Left ventricle myocardium inferior (tissue), 1 donor: ENCODE results near the gene RGL1. TPM values are rescaled to one million over a fixed set of nuclear protein-coding genes. Genes with fewer than 3 reads are reported as not detected.

ENCODE experiments used
- DNase-seq: peaks from one replicate; pipeline ENCODE4 v3.0.0-alpha.2; 2020
- H3K27ac ChIP-seq: fragments of 200-600 bp; replicated peaks from 2 replicates; pipeline ENCODE4 v1.8.0; 2021
- H3K27me3 ChIP-seq: fragments of 200-600 bp; 2 replicates; pipeline ENCODE4 v1.8.0; 2021; ENCODE audit warnings: low read depth
- H3K36me3 ChIP-seq: fragments of 200-600 bp; 2 replicates; pipeline ENCODE4 v1.8.0; 2021
- H3K4me1 ChIP-seq: fragments of 200-600 bp; 2 replicates; pipeline ENCODE4 v1.8.0; 2021
- H3K4me3 ChIP-seq: fragments of 200-600 bp; 2 replicates; pipeline ENCODE4 v1.8.0; 2021; ENCODE audit warnings: mild to moderate bottlenecking, moderate library complexity
- H3K9me3 ChIP-seq: fragments of 200-600 bp; replicated peaks from 2 replicates; pipeline ENCODE4 v1.8.0; 2021
- intact Hi-C: fragments of 100-400 bp; cut with micrococcal nuclease; formaldehyde crosslinking; loops from one replicate; pipeline ENCODE4 v1.11.0; 2022
- total RNA-seq: library from RNA; stranded (reverse); fragmentation: NEBNext Ultra II Directional; extraction: Animal tissue kit (Norgen Biotek cat#: 25700); gene quantifications from one replicate; pipeline ENCODE4 v1.2.1, GENCODE V29; 2021
- TF ChIP-seq, protein P1 (sequence below): fragments of 200-600 bp; IDR thresholded peaks from 2 replicates; pipeline ENCODE4 v1.8.0; 2021; ENCODE audit warnings: antibody characterized with exemption, mild to moderate bottlenecking, borderline replicate concordance
- donor health status: DM: no; HTN: yes; CAD: no; lungs with severe emphysema.

The RGL1 gene
- total RNA-seq, 1 donor from 2014 or later, result 19.4 TPM

DNA sequence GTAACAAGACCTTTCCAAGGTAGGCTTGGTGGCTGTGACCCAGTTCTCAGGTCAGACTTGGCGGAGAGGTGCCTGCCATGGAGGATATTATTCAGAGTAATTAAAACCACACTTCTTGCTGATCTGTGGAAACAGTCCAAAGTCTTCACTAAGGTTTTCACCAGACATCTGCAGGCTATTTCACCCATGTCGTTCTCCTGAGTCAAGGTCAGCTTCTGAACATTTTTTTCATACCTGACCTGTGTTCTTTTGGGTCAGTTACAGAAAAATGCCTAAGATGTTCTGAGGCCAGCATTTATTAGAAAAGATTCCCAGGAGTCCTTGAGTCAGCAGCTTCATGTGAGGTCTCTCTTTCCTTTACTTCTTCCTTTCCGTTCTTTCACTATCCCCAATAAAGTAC lies 54.9 kb downstream of the RGL1 start:
- Histone ChIP-seq H3K4me3 (no peak overlapping the region), H3K27me3 (no peaks in the 10 kb centered on the region), H3K27ac (no peak overlapping the region), H3K36me3 (no peaks in the 10 kb centered on the region), H3K4me1 (peaks cover 23% of the 10 kb centered on the region), H3K9me3 (no peaks in the 10 kb centered on the region)
- TF ChIP-seq, protein P1, sequence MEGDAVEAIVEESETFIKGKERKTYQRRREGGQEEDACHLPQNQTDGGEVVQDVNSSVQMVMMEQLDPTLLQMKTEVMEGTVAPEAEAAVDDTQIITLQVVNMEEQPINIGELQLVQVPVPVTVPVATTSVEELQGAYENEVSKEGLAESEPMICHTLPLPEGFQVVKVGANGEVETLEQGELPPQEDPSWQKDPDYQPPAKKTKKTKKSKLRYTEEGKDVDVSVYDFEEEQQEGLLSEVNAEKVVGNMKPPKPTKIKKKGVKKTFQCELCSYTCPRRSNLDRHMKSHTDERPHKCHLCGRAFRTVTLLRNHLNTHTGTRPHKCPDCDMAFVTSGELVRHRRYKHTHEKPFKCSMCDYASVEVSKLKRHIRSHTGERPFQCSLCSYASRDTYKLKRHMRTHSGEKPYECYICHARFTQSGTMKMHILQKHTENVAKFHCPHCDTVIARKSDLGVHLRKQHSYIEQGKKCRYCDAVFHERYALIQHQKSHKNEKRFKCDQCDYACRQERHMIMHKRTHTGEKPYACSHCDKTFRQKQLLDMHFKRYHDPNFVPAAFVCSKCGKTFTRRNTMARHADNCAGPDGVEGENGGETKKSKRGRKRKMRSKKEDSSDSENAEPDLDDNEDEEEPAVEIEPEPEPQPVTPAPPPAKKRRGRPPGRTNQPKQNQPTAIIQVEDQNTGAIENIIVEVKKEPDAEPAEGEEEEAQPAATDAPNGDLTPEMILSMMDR, result no peak
- DNase-seq, result no peak
- intact Hi-C loops, result no loop called here

DNA sequence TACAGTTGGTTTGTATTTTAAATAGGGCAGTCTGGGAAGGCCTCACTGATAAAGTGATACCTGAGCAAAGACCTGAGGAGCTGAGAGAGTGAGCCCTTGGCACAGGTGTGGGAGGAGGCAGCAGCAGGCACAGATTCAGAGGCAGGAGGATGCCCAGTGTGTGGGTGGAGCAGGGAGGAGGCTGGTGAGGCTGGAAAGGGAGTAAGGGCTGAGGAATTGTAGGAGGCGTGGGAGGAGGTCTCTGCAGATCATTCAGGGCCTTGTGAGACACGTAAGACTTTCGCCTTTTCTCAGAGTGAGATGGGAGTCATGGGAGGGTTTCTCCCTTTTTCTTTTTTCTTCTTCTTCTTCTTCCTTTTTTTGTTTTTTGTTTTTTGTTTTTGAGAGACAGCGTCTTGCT lies 58.0 kb downstream of the RGL1 start:
- Histone ChIP-seq H3K4me3 (no peak overlapping the region), H3K27me3 (no peaks in the 10 kb centered on the region), H3K36me3 (peaks cover 10% of the 10 kb centered on the region), H3K27ac (no peak overlapping the region), H3K4me1 (peaks cover 14% of the 10 kb centered on the region), H3K9me3 (no peaks in the 10 kb centered on the region)
- no peak for DNase-seq
- intact Hi-C loops, result no loop called here
- TF ChIP-seq, protein P1, result no peak

DNA sequence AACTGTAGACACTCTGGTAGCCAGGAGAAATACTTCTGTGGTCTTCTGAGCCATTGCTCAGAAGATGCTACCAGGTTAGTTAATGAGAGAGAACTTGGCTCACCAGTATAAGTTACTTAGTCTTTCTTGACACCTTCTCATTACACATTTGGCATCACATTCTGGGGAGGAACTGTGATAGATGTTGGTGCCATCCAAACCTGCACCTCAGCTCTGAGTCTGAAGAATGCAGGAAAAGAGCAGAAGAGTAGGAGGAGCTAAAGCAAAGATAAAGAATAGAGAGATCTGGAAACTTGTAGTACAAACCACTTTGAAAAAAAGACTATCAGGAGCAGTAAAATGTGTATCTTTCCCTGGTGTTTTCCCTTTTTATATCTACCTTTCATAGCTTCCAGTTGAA lies 58.9 kb downstream of the RGL1 start:
- TF ChIP-seq, protein P1, result no peak
- Histone ChIP-seq H3K4me3 (no peak overlapping the region), H3K9me3 (no peaks in the 10 kb centered on the region), H3K36me3 (peaks cover 10% of the 10 kb centered on the region), H3K27ac (no peak overlapping the region), H3K4me1 (peaks cover 16% of the 10 kb centered on the region), H3K27me3 (no peaks in the 10 kb centered on the region)
- intact Hi-C loops, result no loop called here
- DNase-seq, result no peak

DNA sequence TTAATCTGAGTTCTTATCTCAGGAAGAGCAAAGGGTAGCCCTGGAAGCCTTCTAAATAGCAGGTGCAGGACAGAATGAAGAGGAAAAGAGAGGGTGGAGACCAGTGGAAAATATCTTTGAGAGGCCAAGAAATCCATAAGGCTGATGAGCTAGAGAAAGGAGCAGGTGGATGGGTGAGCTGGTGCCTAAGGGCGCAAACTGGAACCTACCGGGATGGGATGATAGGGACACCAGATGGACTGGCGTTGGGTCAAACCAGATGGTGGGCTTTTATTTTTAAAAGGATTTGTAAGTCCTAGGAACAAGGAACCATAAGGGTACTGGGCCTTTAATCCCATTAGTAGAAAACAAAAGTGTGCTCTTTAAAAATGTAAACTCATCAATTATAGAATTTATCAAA lies 59.7 kb downstream of the RGL1 start:
- intact Hi-C loops, result no loop called here
- TF ChIP-seq, protein P1, result no peak
- peaks cover 10% of the 10 kb centered on the region for H3K36me3 ChIP-seq
- no peak overlapping the region for H3K4me3 ChIP-seq
- no peak overlapping the region for H3K27ac ChIP-seq
- DNase-seq, result no peak
- H3K27me3 ChIP-seq, result no peaks in the 10 kb centered on the region
- H3K4me1 ChIP-seq, result peaks cover 20% of the 10 kb centered on the region
- no peaks in the 10 kb centered on the region for H3K9me3 ChIP-seq

DNA sequence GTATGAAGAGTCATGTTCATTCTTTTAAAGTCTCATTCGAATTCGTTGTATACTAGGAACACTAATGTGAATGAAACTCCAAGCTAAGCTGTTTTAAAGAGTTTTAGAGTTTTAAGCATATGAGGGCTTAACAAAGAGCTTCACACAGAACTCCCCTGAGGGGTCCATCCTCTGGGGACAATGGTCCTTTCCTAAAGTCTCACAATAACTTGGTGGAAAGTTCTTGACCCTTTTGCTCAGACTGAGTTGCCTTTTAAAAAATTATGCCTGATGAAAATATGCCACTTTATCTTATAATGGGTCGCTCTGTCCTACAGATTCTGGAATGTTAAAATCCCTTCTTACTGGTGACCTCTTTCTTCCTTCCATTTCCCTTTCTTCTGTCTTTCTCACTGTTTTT lies 64.3 kb downstream of the RGL1 start:
- TF ChIP-seq, protein P1, result no peak
- Histone ChIP-seq H3K9me3 (no peaks in the 10 kb centered on the region), H3K27me3 (no peaks in the 10 kb centered on the region), H3K36me3 (peaks cover 10% of the 10 kb centered on the region), H3K27ac (peak overlapping the region; percentile 84), H3K4me3 (no peak overlapping the region), H3K4me1 (peaks cover 52% of the 10 kb centered on the region)
- DNase-seq, result no peak
- intact Hi-C loops, result no loop called here

DNA sequence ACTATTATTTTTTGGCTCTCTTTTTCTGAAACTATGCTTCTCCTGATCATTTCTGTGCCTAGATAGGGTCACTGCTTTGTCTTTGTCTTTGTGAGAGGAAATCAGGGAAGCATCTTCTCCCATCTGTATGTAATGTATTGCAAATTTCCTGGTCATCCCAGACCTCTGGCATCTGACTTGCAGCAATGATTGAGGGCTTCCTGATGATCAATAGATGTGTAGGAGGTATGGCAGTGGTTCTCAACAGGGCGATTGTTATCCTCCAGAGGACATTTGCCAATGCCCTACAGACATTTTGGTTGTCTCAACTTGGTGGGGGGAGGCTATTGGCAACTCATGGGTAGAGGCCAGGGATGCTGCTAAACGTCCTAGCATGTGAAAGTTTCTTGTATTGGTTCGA lies 64.7 kb downstream of the RGL1 start:
- Histone ChIP-seq H3K4me1 (peaks cover 56% of the 10 kb centered on the region), H3K4me3 (no peak overlapping the region)
- TF ChIP-seq, protein P1, result no peak

More for the DNA sequence above, 64.7 kb downstream of the RGL1 start:
- H3K9me3 ChIP-seq, result no peaks in the 10 kb centered on the region
- peaks cover 10% of the 10 kb centered on the region for H3K36me3 ChIP-seq
- intact Hi-C loops, result no loop called here
- peak overlapping the region; percentile 84 for H3K27ac ChIP-seq
- H3K27me3 ChIP-seq, result no peaks in the 10 kb centered on the region
- no peak for DNase-seq
